Astrocyte (in vitro differentiated cells and primary cell): ENCODE data around the gene IGFBP7. TPM values are rescaled to one million over a fixed set of nuclear protein-coding genes. Genes with fewer than 3 reads are reported as not detected.

Experiments used
- DNase-seq: peaks from one replicate; pipeline ENCODE4 v3.0.0-alpha.2; 2010; ENCODE audit warnings: low read depth
- FAIRE-seq: peaks from 2 replicates; lab custom pipeline; 2011; peaks lifted over from hg19 to GRCh38; lab: Jason Lieb, UNC
- H2AFZ ChIP-seq: 2 replicates; pipeline ENCODE4 v1.6.0; 2012; ENCODE audit warnings: low read depth, low read length, inconsistent platforms
- H3K27ac ChIP-seq: 2 replicates; pipeline ENCODE4 v1.5.1; 2011; ENCODE audit warnings: low read depth, low read length, inconsistent platforms
- H3K27me3 ChIP-seq: 2 replicates; pipeline ENCODE4 v1.6.0; 2011; ENCODE audit warnings: low read length, inconsistent platforms; ENCODE audit not compliant: insufficient read depth
- H3K36me3 ChIP-seq: 2 replicates; pipeline ENCODE4 v1.5.1; 2011; ENCODE audit warnings: low read length, inconsistent platforms; ENCODE audit not compliant: insufficient read depth
- H3K4me1 ChIP-seq: 2 replicates; pipeline ENCODE4 v1.5.1; 2011; ENCODE audit warnings: low read length, inconsistent platforms; ENCODE audit not compliant: insufficient read depth
- H3K4me2 ChIP-seq: 2 replicates; pipeline ENCODE4 v1.6.0; 2012; ENCODE audit warnings: low read length, inconsistent platforms
- H3K4me3 ChIP-seq: 2 replicates; pipeline ENCODE4 v1.5.1; 2011; ENCODE audit warnings: low read depth, mild to moderate bottlenecking, low read length, inconsistent platforms; ENCODE audit not compliant: insufficient read depth
- H3K79me2 ChIP-seq: 2 replicates; pipeline ENCODE4 v1.6.0; 2012; ENCODE audit warnings: mild to moderate bottlenecking, low read length, inconsistent platforms; ENCODE audit not compliant: insufficient read depth
- H3K9ac ChIP-seq: 2 replicates; pipeline ENCODE4 v1.6.0; 2012; ENCODE audit warnings: mild to moderate bottlenecking, low read length, inconsistent platforms
- H3K9me3 ChIP-seq: 2 replicates; pipeline ENCODE4 v1.5.1; 2012; ENCODE audit warnings: low read depth, mild to moderate bottlenecking, low read length, inconsistent platforms; ENCODE audit not compliant: insufficient read depth
- H4K20me1 ChIP-seq: 2 replicates; pipeline ENCODE4 v1.6.0; 2012; ENCODE audit warnings: low read length, inconsistent platforms; ENCODE audit not compliant: insufficient read depth
- H3K27ac Mint-ChIP-seq: one replicate; pipeline ENCODE4 v1.8.0; 2021; ENCODE audit warnings: mild to moderate bottlenecking, mixed read lengths; ENCODE audit not compliant: unreplicated experiment
- H3K27me3 Mint-ChIP-seq: one replicate; pipeline ENCODE4 v1.8.0; 2021; ENCODE audit warnings: low read depth, mixed read lengths; ENCODE audit not compliant: unreplicated experiment
- H3K36me3 Mint-ChIP-seq: one replicate; pipeline ENCODE4 v1.8.0; 2021; ENCODE audit warnings: low read depth, mixed read lengths; ENCODE audit not compliant: unreplicated experiment
- H3K4me1 Mint-ChIP-seq: one replicate; pipeline ENCODE4 v1.8.0; 2021; ENCODE audit warnings: low read depth, mixed read lengths; ENCODE audit not compliant: unreplicated experiment
- H3K4me3 Mint-ChIP-seq: one replicate; pipeline ENCODE4 v1.8.0; 2021; ENCODE audit warnings: mild to moderate bottlenecking, moderate library complexity, mixed read lengths; ENCODE audit not compliant: unreplicated experiment
- H3K9me3 Mint-ChIP-seq: one replicate; pipeline ENCODE4 v1.8.0; 2021; ENCODE audit warnings: mild to moderate bottlenecking, mixed read lengths; ENCODE audit not compliant: unreplicated experiment
- EZH2 ChIP-seq: IDR thresholded peaks from 2 replicates; pipeline ENCODE4 v1.6.1; 2012; ENCODE audit warnings: mild to moderate bottlenecking, low read length, inconsistent platforms; ENCODE audit not compliant: insufficient read depth
- total RNA-seq: library from RNA; stranded (reverse); gene quantifications from 2 replicates; pipeline ENCODE4 v1.2.1, GENCODE V29; 2021
- TF ChIP-seq, protein P1 (sequence below): IDR thresholded peaks from 2 replicates; pipeline ENCODE4 v1.5.1; 2011; ENCODE audit warnings: low read depth, mild to moderate bottlenecking, inconsistent platforms, low read length, moderate library complexity; ENCODE audit not compliant: insufficient read depth

The IGFBP7 gene
- total RNA-seq, 1 donor from 2014 or later, result 930 TPM

DNA sequence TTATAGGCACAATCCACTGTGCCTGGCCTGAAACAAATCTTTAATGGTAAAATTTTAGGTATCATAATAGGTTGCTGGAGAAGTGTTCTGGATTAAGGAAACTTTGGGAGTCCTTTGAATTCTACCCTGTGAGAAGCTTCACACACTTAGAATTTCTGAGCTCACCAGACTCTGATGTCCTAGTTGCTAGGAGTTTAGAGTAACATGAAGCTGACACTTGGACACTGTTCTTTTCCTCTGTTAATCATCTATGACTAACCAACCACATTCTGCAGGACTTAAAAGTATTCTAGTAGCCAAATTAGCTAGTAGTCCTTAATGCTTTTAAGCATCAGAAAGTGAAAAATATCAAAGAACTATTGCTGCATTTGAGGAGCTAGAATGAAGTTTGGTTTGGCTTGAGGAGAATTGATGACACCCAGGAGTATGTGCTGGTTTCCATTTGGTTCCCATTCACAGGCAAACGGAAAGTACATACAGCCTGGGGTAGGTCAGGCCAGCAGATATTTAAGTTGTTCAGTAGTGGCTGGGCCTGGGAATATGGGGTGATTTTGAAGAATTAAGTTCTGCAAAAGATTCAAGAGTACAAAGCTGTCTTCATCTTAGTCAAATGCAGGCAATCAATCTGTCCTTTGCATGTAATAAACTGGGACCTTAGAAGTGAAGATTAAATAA, 38.8 kb upstream of the IGFBP7 start:
- DNase-seq, result peak; percentile 95
- Mint-ChIP-seq H3K4me1 (peaks cover 37% of the 10 kb centered on the region), H3K9me3 (peaks cover 4% of the 10 kb centered on the region), H3K36me3 (no peaks in the 10 kb centered on the region), H3K27me3 (no peaks in the 10 kb centered on the region), H3K27ac (peak overlapping the region; percentile 98), H3K4me3 (no peak overlapping the region)
- no peaks in the 10 kb centered on the region for H4K20me1 ChIP-seq
- peak overlapping the region; percentile 18 for H3K4me2 ChIP-seq
- no peak overlapping the region for H3K4me3 ChIP-seq
- peak; percentile 73 for FAIRE-seq
- no peaks in the 10 kb centered on the region for H3K27me3 ChIP-seq
- no peaks in the 10 kb centered on the region for H3K9me3 ChIP-seq
- peak overlapping the region; percentile 76 for H3K27ac ChIP-seq
- H3K4me1 ChIP-seq, result peaks cover 31% of the 10 kb centered on the region
- no peaks in the 10 kb centered on the region for H3K36me3 ChIP-seq
- no peak overlapping the region for H2AFZ ChIP-seq
- TF ChIP-seq, protein P1, sequence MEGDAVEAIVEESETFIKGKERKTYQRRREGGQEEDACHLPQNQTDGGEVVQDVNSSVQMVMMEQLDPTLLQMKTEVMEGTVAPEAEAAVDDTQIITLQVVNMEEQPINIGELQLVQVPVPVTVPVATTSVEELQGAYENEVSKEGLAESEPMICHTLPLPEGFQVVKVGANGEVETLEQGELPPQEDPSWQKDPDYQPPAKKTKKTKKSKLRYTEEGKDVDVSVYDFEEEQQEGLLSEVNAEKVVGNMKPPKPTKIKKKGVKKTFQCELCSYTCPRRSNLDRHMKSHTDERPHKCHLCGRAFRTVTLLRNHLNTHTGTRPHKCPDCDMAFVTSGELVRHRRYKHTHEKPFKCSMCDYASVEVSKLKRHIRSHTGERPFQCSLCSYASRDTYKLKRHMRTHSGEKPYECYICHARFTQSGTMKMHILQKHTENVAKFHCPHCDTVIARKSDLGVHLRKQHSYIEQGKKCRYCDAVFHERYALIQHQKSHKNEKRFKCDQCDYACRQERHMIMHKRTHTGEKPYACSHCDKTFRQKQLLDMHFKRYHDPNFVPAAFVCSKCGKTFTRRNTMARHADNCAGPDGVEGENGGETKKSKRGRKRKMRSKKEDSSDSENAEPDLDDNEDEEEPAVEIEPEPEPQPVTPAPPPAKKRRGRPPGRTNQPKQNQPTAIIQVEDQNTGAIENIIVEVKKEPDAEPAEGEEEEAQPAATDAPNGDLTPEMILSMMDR, result no peak
- no peak for TF ChIP-seq EZH2
- peak overlapping the region; percentile 40 for H3K9ac ChIP-seq
- H3K79me2 ChIP-seq, result no peaks in the 10 kb centered on the region

DNA sequence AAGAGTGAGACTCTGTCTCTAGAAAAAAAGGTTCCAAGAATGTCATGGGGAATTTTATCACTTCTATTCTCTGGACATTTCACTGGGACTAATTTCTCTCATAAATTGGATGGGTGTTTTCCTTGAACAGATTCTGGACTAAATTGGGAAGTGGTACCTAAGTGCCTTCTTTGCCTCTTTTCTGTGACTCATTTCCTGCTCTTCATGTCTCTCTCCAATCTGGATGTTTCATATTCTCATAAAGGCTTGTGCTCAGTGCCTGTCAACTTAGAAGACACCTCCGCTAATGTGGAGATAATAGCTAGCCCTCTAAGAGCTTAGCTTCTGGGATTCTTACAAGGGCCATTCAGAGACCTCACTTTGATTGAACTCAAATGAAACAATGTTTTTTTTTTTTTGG, 38.0 kb upstream of the IGFBP7 start:
- Histone ChIP-seq H3K4me3 (no peak overlapping the region), H3K79me2 (no peaks in the 10 kb centered on the region), H3K9ac (peak overlapping the region; percentile 40), H3K36me3 (no peaks in the 10 kb centered on the region), H3K27ac (peak overlapping the region; percentile 76), H3K27me3 (no peaks in the 10 kb centered on the region), H4K20me1 (no peaks in the 10 kb centered on the region), H3K9me3 (no peaks in the 10 kb centered on the region), H2AFZ (no peak overlapping the region), H3K4me1 (peaks cover 30% of the 10 kb centered on the region), H3K4me2 (peak overlapping the region; percentile 18)
- TF ChIP-seq, protein P1, result no peak
- no peak for TF ChIP-seq EZH2
- H3K9me3 Mint-ChIP-seq, result peaks cover 3% of the 10 kb centered on the region
- H3K27me3 Mint-ChIP-seq, result no peaks in the 10 kb centered on the region
- H3K4me1 Mint-ChIP-seq, result peaks cover 31% of the 10 kb centered on the region
- H3K4me3 Mint-ChIP-seq, result no peak overlapping the region
- no peaks in the 10 kb centered on the region for H3K36me3 Mint-ChIP-seq
- peak overlapping the region; percentile 98 for H3K27ac Mint-ChIP-seq
- DNase-seq, result no peak
- FAIRE-seq, result no peak
